Measurements from ENCODE around the gene SLC12A2. TPM values are rescaled to one million over a fixed set of nuclear protein-coding genes. Genes with fewer than 3 reads are reported as not detected.
A peak's percentile ranks its signal among the peaks of the same experiment; 100 is the strongest.

SLC12A2 gene
- total RNA-seq = 10 to 100 TPM; 14.6 to 14.8 TPM

GRCh38 chr5:128083033-128083810 is at the start of gene SLC12A2:
TSS of gene SLC12A2 (plus strand) at chr5:128083766. CDS start at chr5:128083955, 189 bp downstream.
- Mint-ChIP-seq H3K4me1 (peaks cover 61% of the 10 kb centered on the region), H3K27me3 (no peaks in the 10 kb centered on the region), H3K36me3 (ENCODE audit: low read depth) (peaks cover 20% of the 10 kb centered on the region), H3K4me3 (peak within 1 kb of the TSS; percentile 90), H3K27ac (peak within 1 kb of the TSS; percentile 80), H3K9me3 (no peaks in the 10 kb centered on the region)
- ChIA-PET CTCF (interaction anchor here (1.0 kb wide), 2 partner anchors 176 to 185 kb away, joined by 3 to 4 read pairs; no protein-coding TSS in a partner anchor), POLR2A (interaction anchor here (0.9 to 3.1 kb wide), 10 partner anchors 9 to 1305 kb away, joined by 3 to 17 read pairs (median 3); no protein-coding TSS in a partner anchor)
- DNase-seq = peak; percentile 91

DNA sequence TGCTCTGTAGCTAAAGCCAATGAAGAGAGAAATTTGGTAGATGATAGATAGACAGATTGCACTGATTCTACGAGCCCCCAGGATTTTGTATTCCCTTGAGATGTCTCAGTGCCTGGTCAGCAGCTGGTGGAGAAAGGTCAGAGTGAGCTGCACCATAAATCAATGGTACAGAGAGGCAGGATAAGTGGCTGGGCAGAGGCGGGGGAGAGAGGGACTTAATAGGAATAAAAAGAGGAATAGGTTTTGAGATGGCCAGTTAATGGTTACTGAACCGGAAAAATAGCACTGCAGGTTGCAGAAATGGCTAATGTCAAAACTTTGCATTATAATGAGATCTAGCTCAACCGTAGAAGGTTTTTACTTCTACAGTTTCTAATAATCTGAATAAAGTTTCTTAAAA is 47.9 kb upstream of the SLC12A2 start:
- peaks cover 6% of the 10 kb centered on the region for H3K9me3 Mint-ChIP-seq
- H3K27me3 Mint-ChIP-seq = no peaks in the 10 kb centered on the region
- no peak overlapping the region for H3K4me3 Mint-ChIP-seq
- H3K36me3 Mint-ChIP-seq (ENCODE audit: low read depth) = peaks cover 10% of the 10 kb centered on the region
- ChIA-PET POLR2A (no interaction called here), CTCF (no interaction called here)
- DNase-seq = no peak
- H3K27ac Mint-ChIP-seq = no peak overlapping the region
- no peaks in the 10 kb centered on the region for H3K4me1 Mint-ChIP-seq

DNA sequence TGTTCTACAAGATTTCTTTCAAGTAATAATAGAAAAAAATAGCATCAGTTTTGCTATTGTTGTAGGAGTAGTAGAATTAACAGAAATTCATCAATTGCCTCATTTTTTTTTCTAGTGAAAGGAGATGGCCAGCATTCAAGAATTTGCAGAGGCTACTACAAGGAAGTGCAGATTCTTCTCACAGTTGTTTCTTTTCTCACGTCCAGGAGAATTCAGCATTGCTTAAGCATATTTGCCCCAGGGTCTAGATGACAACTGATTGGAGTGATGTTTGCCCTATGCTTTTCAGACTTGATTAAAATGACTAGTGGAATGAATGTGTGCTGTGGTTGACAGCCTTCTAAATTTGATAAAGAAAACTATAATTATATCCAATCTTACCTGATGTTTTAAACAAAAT is 46.6 kb upstream of the SLC12A2 start:
- Mint-ChIP-seq H3K4me3 (no peak overlapping the region), H3K27me3 (no peaks in the 10 kb centered on the region), H3K4me1 (no peaks in the 10 kb centered on the region), H3K36me3 (ENCODE audit: low read depth) (peaks cover 2% of the 10 kb centered on the region), H3K27ac (no peak overlapping the region), H3K9me3 (no peaks in the 10 kb centered on the region)
- ChIA-PET CTCF (no interaction called here), POLR2A (no interaction called here)
- no peak for DNase-seq

GRCh38 chr5:128038643-128039042 is 44.9 kb upstream of the SLC12A2 start:
- ChIA-PET CTCF (no interaction called here), POLR2A (no interaction called here)
- H3K4me3 Mint-ChIP-seq = no peak overlapping the region
- no peaks in the 10 kb centered on the region for H3K27me3 Mint-ChIP-seq
- no peak overlapping the region for H3K27ac Mint-ChIP-seq
- H3K36me3 Mint-ChIP-seq (ENCODE audit: low read depth) = peaks cover 2% of the 10 kb centered on the region
- H3K4me1 Mint-ChIP-seq = no peaks in the 10 kb centered on the region
- DNase-seq = no peak
- no peaks in the 10 kb centered on the region for H3K9me3 Mint-ChIP-seq

DNA sequence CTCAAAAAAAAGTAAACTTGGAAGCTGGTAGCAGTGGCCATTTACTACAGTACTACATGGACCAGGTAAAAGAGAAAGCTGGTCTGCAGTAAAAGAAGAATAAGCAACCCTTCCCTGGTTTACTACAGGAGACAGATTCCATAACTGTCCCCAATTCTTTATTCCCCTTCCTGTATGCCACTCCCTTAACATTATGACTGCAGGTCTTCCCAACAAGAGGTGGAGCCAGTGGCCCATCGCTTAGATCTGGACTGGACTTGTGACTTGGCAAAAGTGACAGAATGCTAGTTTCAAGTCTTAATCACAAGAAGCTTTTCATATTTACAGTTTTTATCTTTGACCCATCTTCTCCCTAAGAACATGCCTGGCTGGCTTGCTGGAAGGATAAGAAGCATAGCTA is 42.6 kb upstream of the SLC12A2 start:
- POLR2A ChIA-PET = no interaction called here
- CTCF ChIA-PET = no interaction called here
- H3K27me3 Mint-ChIP-seq = no peaks in the 10 kb centered on the region
- H3K27ac Mint-ChIP-seq = no peak overlapping the region
- H3K4me1 Mint-ChIP-seq = no peaks in the 10 kb centered on the region
- H3K4me3 Mint-ChIP-seq = no peak overlapping the region
- no peaks in the 10 kb centered on the region for H3K9me3 Mint-ChIP-seq
- DNase-seq = no peak
- H3K36me3 Mint-ChIP-seq (ENCODE audit: low read depth) = peaks cover 6% of the 10 kb centered on the region

DNA sequence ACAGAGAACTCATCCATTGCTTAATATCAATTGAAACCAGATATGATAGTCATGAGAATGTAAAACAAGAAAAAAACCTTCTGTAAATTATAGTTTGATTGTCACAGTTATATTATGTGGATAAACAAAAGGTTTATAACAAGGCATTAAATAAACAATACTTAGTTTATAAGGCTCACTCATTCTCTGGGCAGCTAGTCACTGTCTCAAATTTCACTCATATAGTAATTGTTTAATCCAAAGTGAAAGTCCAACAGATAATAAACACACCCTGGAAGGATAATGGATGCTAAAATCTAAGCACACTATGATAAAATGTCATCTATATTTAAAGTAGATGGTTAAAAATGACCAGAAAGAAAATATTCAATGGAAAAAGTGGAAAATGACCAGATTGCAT is 30.8 kb upstream of the SLC12A2 start:
- no peak overlapping the region for H3K27ac Mint-ChIP-seq

DNA sequence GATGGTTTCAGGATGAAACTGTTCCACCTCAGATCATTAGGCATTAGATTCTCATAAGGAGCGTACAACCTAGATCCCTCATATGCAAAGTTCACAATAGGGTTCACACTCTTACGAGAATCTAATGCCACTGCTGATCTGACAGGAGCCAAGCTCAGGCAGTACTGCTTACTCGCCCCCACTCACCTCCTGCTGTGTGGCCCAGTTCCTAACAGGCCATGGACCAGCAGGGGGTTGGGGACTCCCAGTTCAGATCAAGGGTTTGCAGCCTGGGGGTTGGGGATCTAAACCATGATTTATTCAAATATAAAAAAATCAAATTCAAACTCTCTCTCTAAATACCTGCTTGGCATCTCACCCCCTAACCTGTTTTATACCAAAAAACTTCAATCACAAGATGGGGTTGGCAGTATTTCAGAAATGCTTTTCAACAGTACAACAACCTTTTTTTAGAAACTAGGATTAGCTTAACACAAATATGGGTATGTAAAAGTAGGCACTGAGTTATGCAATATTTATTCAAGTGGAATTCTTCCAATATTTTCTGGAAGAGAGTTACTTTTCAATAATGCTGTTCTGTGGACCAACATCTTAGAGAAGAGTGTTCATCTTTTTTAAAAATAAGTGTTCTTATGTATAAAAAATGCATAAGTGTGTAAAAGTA is 30.1 kb upstream of the SLC12A2 start:
- Mint-ChIP-seq H3K9me3 (no peaks in the 10 kb centered on the region), H3K36me3 (ENCODE audit: low read depth) (peaks cover 20% of the 10 kb centered on the region), H3K27ac (no peak overlapping the region), H3K27me3 (no peaks in the 10 kb centered on the region), H3K4me3 (no peak overlapping the region), H3K4me1 (no peaks in the 10 kb centered on the region)
- POLR2A ChIA-PET = no interaction called here
- CTCF ChIA-PET = no interaction called here
- no peak for DNase-seq

More for the DNA sequence above, 30.8 kb upstream of the SLC12A2 start:
- no peaks in the 10 kb centered on the region for H3K27me3 Mint-ChIP-seq
- ChIA-PET POLR2A (no interaction called here), CTCF (no interaction called here)
- H3K36me3 Mint-ChIP-seq (ENCODE audit: low read depth) = peaks cover 23% of the 10 kb centered on the region
- H3K4me3 Mint-ChIP-seq = no peak overlapping the region
- no peak for DNase-seq
- no peaks in the 10 kb centered on the region for H3K4me1 Mint-ChIP-seq
- no peaks in the 10 kb centered on the region for H3K9me3 Mint-ChIP-seq

DNA sequence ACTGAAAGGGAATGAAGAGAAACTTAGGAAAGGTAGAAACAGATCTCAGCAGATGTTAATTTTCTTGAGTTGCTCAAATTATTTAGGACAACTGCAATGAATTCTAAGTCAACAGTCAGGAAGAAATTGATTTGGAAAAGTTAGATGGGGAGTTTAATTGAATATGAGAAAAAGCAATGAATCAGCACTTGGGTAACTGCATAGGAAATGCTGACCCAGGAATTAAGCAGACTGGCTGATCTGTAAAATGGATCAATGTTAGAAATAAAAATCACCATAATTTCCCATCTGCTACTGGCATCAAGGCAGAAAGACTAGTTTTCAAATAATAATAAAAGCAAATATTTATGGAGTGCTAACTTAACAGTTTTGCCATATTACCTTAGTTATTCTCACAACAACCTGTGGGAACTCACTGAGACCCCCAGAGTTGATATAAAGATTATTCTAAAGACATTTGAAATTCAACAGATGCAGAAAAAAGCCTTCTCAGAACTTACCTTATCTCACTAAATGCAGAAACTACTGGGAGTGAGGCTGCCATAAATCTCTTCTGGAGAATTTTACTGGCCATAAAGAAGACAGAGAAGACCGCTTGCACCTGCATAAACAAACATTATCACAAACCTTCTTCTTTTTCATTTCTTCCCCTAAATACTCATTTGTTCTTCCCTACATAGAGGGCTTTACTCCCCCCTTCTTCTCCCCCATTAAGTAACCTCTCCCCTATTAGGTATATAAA is 22.8 kb upstream of the SLC12A2 start:
- Mint-ChIP-seq H3K4me3 (no peak overlapping the region), H3K27me3 (no peaks in the 10 kb centered on the region), H3K36me3 (ENCODE audit: low read depth) (peaks cover 10% of the 10 kb centered on the region), H3K4me1 (no peaks in the 10 kb centered on the region), H3K27ac (no peak overlapping the region), H3K9me3 (no peaks in the 10 kb centered on the region)
- no peak for DNase-seq
- POLR2A ChIA-PET = no interaction called here
- CTCF ChIA-PET = no interaction called here

DNA sequence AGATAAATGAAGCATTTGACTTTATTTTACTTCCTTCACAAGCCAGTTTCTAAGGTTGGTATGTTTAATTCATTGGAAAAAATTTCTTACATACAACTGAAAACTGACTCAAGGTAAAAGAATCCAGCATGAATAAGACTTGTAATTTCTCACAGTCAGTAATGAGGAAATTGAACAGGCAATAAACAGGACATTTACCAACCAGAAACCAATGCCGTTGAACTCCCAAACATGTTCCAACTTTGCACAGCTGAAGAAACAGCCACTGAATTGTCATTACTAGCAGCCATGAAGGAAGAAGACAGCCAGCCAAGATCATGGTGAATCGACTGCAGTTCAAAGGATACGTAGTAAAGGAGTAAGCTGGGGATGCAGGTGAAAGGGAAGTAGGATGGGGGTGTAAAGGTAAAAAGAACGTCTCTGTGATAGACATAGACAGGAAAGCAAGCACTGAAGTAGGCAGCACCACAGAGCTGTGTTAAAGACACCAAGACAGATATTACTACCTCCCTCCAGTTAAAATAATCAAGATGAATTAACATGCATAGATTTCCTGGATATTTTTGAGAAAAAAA is 21.3 kb upstream of the SLC12A2 start:
- CTCF ChIA-PET = no interaction called here

GRCh38 chr5:128074171-128074570 is 9.4 kb upstream of the SLC12A2 start:
- H3K4me3 Mint-ChIP-seq = no peak overlapping the region
- no peaks in the 10 kb centered on the region for H3K9me3 Mint-ChIP-seq
- H3K4me1 Mint-ChIP-seq = peaks cover 10% of the 10 kb centered on the region
- H3K27ac Mint-ChIP-seq = no peak overlapping the region
- no peak for DNase-seq
- H3K36me3 Mint-ChIP-seq (ENCODE audit: low read depth) = peaks cover 19% of the 10 kb centered on the region
- H3K27me3 Mint-ChIP-seq = no peaks in the 10 kb centered on the region
- POLR2A ChIA-PET = no interaction called here
- CTCF ChIA-PET = no interaction called here

More for the DNA sequence above, 21.3 kb upstream of the SLC12A2 start:
- H3K36me3 Mint-ChIP-seq (ENCODE audit: low read depth) = peaks cover 10% of the 10 kb centered on the region
- no peaks in the 10 kb centered on the region for H3K27me3 Mint-ChIP-seq
- POLR2A ChIA-PET = no interaction called here
- H3K9me3 Mint-ChIP-seq = no peaks in the 10 kb centered on the region
- no peak overlapping the region for H3K27ac Mint-ChIP-seq
- H3K4me1 Mint-ChIP-seq = no peaks in the 10 kb centered on the region
- H3K4me3 Mint-ChIP-seq = no peak overlapping the region
- DNase-seq = no peak

DNA sequence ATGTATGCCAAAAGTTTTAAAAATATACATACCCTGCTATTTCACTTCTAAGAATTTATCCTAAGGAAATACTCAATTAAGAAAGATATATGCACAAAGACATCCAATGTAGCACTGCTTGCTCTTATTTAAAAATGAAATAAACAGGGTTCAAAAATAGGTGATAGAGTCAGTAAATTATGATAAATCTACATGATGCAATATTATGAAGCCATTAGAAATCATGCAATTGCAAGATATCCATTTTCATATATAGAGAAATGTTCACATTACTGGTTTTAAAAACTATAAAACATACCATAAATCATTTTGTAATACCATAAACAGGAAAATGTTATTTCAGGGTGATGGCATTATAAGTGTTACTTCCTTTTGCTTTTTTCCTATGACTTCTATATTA is 8.6 kb upstream of the SLC12A2 start:
- Mint-ChIP-seq H3K27me3 (no peaks in the 10 kb centered on the region), H3K9me3 (no peaks in the 10 kb centered on the region), H3K4me3 (no peak overlapping the region), H3K36me3 (ENCODE audit: low read depth) (peaks cover 19% of the 10 kb centered on the region), H3K27ac (no peak overlapping the region), H3K4me1 (peaks cover 14% of the 10 kb centered on the region)
- POLR2A ChIA-PET = no interaction called here
- DNase-seq = no peak
- CTCF ChIA-PET = no interaction called here

GRCh38 chr5:128077526-128077925 is 6.0 kb upstream of the SLC12A2 start:
- Mint-ChIP-seq H3K27ac (no peak overlapping the region), H3K9me3 (no peaks in the 10 kb centered on the region), H3K36me3 (ENCODE audit: low read depth) (peaks cover 22% of the 10 kb centered on the region), H3K4me1 (peaks cover 37% of the 10 kb centered on the region), H3K4me3 (no peak overlapping the region), H3K27me3 (no peaks in the 10 kb centered on the region)
- POLR2A ChIA-PET = no interaction called here
- CTCF ChIA-PET = interaction anchor here (0.7 to 1.1 kb wide), 2 partner anchors 9 to 127 kb away, joined by 3 read pairs; no protein-coding TSS in a partner anchor
- DNase-seq = no peak

All from activated CD4-positive, alpha-beta memory T cell treated with anti-CD3 and anti-CD28 coated beads, Interleukin-2, amount 10 ng/mL, durations not matched to agents 7 days and 5 days (primary cell).